Fibroblast of mammary gland (primary cell): ENCODE results near the gene IMP4.

Experiments used
- DNase-seq: peaks from one replicate; pipeline ENCODE4 v3.0.0-alpha.2; 2010; ENCODE audit warnings: low read depth
- H3K4me3 ChIP-seq: 2 replicates; pipeline ENCODE4 v1.5.1; 2011; ENCODE audit warnings: low read depth, mild to moderate bottlenecking, low read length, moderate library complexity; ENCODE audit not compliant: control insufficient read depth
- CTCF ChIP-seq: conservative IDR thresholded peaks from 2 replicates; pipeline ENCODE4 v1.5.1; 2011; ENCODE audit warnings: low read depth, low read length, inconsistent platforms; ENCODE audit not compliant: control insufficient read depth, insufficient read depth

The IMP4 gene

GRCh38 chr2:130371723-130372054 is 29.0 kb downstream of the IMP4 start:
- peak; percentile 43 for DNase-seq
- no peak for TF ChIP-seq CTCF
- peak overlapping the region; percentile 90 for H3K4me3 ChIP-seq

GRCh38 chr2:130372055-130372832 is 29.5 kb downstream of the IMP4 start:
- peak; percentile 49 for TF ChIP-seq CTCF
- peak; percentile 77 for DNase-seq

GRCh38 chr2:130372833-130373807 is 30.4 kb downstream of the IMP4 start:
- peak overlapping the region; percentile 90 for H3K4me3 ChIP-seq
- DNase-seq, result no peak
- no peak for TF ChIP-seq CTCF

More at GRCh38 chr2:130372055-130372832, 29.5 kb downstream of the IMP4 start:
- H3K4me3 ChIP-seq, result peak overlapping the region; percentile 90

- no peak for DNase-seq
- no peak for TF ChIP-seq CTCF
- H3K4me3 ChIP-seq, result no peak overlapping the region
These were observed 31.2 kb downstream of the IMP4 start for GRCh38 chr2:130373808-130374365.

GRCh38 chr2:130374587-130375290 is 32.0 kb downstream of the IMP4 start:
- peak; percentile 53 for DNase-seq
- TF ChIP-seq CTCF, result no peak
- no peak overlapping the region for H3K4me3 ChIP-seq
